ENCODE measurements around the gene SLC25A19. TPM values are rescaled to one million over a fixed set of nuclear protein-coding genes. Genes with fewer than 3 reads are reported as not detected.

Gene SLC25A19
- total and polyA plus RNA-seq, 9 of the 15 experiments (the other 6 are each of a cell fraction or from before 2014, with no cell fraction given), result 33.4 to 76.6 (median 55.3) TPM

- Histone ChIP-seq H3K27me3 (ENCODE audit: control insufficient read depth in 2 of 2, insufficient read depth in 2 of 2, low read length in 2 of 2) (no peaks in the 10 kb centered on the region), H3K79me2 (ENCODE audit: control insufficient read depth, insufficient read depth, low read length) (no peaks in the 10 kb centered on the region), H2AFZ (ENCODE audit: low read depth, low read length) (no peak overlapping the region), H3K36me3 (ENCODE audit: control insufficient read depth, insufficient read depth, low read length) (peaks cover 31% of the 10 kb centered on the region; the same call in 2 of the 3 replicates), H3K4me2 (ENCODE audit: insufficient read depth, low read length) (no peak overlapping the region), H3K4me1 (replicated peaks in 1 of 2; ENCODE audit: control insufficient read depth in 2 of 2, insufficient read depth in 2 of 2, low read length in 2 of 2) (peaks cover 0 to 13% of the 10 kb centered on the region in 2 experiments; a peak in 4 of 5 replicates), H3K9me3 (replicated peaks; ENCODE audit: control insufficient read depth, insufficient read depth, low read depth, low read length) (no peaks in the 10 kb centered on the region), H3K4me3 (no peak overlapping the region), H3K9me1 (ENCODE audit: control insufficient read depth, insufficient read depth, low read length) (no peaks in the 10 kb centered on the region), H4K20me1 (replicated peaks; ENCODE audit: control insufficient read depth, insufficient read depth, low read length) (no peaks in the 10 kb centered on the region), H3K9ac (ENCODE audit: insufficient read depth in 1 of 2, low read depth in 2 of 2, low read length in 2 of 2) (no peak overlapping the region; a peak in 1 of 4 replicates), H3K27ac (ENCODE audit: extremely low read depth, low read depth, low read length) (no peak overlapping the region)
- DNase-seq (ENCODE audit: extremely low read depth in 1 of 4, low spot score in 3 of 4) (no peak), FAIRE-seq (peak; percentile 48), ATAC-seq (no peak; the same call in 2 of the 3 replicates)
- intact Hi-C loops (cut with micrococcal nuclease), result no loop called here
- ChIA-PET POLR2A (interaction anchor here (0.5 to 3.6 kb wide), 8 partner anchors 9 to 1021 kb away, joined by 3 to 19 read pairs (median 3); partner anchors contain the start of gene MIF4GD), CTCF (ENCODE audit: low intra/inter-chr PET ratio) (no interaction called here)
- no TSS peak for BruUV-seq (replicated peaks)
- in situ Hi-C loops (cut with MboI), result no loop called here
- WGBS (ENCODE audit: insufficient coverage, low coverage, missing lambda C conversion rate), result 70% methylated on average over 14 of the region's 19 CpGs
- no peak for TF ChIP-seq ESRRA (IDR thresholded peaks at IDR 0.05; ENCODE audit: borderline replicate concordance, low read depth)
- TF ChIP-seq SRF (CRISPR knock-in tag; IDR thresholded peaks at IDR 0.05), result no peak
- peak; percentile 36; the same call in 1 of the 2 replicates for TF ChIP-seq FOSL1 (tag; conservative IDR thresholded peaks at IDR 0.05)
- peak; percentile 24; the same call in 1 of the 2 replicates for TF ChIP-seq ATF3 (IDR thresholded peaks at IDR 0.05)
- TF ChIP-seq ATF3 (CRISPR knock-in tag; conservative IDR thresholded peaks at IDR 0.05), result no peak
- peak; percentile 68 for TF ChIP-seq POLR2G (IDR thresholded peaks at IDR 0.05; ENCODE audit: low read depth, low read length)
- TF ChIP-seq, protein P1, sequence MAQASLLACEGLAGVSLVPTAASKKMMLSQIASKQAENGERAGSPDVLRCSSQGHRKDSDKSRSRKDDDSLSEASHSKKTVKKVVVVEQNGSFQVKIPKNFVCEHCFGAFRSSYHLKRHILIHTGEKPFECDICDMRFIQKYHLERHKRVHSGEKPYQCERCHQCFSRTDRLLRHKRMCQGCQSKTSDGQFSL (CRISPR knock-in tag; IDR thresholded peaks at IDR 0.05), result peak; percentile 34; the same call in 1 of the 2 replicates
- TF ChIP-seq, protein P1 (tag; IDR thresholded peaks at IDR 0.05), result no peak
- TF ChIP-seq, protein P2, sequence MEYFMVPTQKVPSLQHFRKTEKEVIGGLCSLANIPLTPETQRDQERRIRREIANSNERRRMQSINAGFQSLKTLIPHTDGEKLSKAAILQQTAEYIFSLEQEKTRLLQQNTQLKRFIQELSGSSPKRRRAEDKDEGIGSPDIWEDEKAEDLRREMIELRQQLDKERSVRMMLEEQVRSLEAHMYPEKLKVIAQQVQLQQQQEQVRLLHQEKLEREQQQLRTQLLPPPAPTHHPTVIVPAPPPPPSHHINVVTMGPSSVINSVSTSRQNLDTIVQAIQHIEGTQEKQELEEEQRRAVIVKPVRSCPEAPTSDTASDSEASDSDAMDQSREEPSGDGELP (CRISPR knock-in tag; IDR thresholded peaks at IDR 0.05; ENCODE audit: borderline replicate concordance), result 0 out of 2 replicates have a peak, but pooled peaks have one; percentile 29
Measured at GRCh38 chr17:75315541-75316243, 26.5 kb upstream of the SLC25A19 start.
